NB4 (cell line): ENCODE measurements around the gene KRTAP5-7.

Source experiments
- DNase-seq: peaks from one replicate; pipeline ENCODE4 v3.0.0; 2010; ENCODE audit warnings: low read depth
- H3K4me3 ChIP-seq: one replicate; pipeline ENCODE4 v1.5.1; 2011; ENCODE audit warnings: mild to moderate bottlenecking, low read depth, low read length, moderate library complexity
- CTCF ChIP-seq: IDR thresholded peaks from one replicate; pipeline ENCODE4 v1.5.1; 2012; ENCODE audit warnings: low read depth, low read length
- MAX ChIP-seq: IDR thresholded peaks from 2 replicates; pipeline ENCODE4 v1.6.1; 2011; ENCODE audit warnings: low read depth, low read length
- MYC ChIP-seq: IDR thresholded peaks from 2 replicates; pipeline ENCODE4 v1.6.1; 2011; ENCODE audit warnings: low read depth, low read length
- POLR2A ChIP-seq: IDR thresholded peaks from 2 replicates; pipeline ENCODE4 v1.6.1; 2011; ENCODE audit warnings: mild to moderate bottlenecking; ENCODE audit not compliant: insufficient read length; ENCODE audit errors: extremely low read depth

The KRTAP5-7 gene

GRCh38 chr11:71501071-71501985, 25.7 kb upstream of the KRTAP5-7 start:
- TF ChIP-seq MAX (no peak), MYC (no peak), POLR2A (no peak), CTCF (no peak)
- DNase-seq = no peak

GRCh38 chr11:71502026-71502425, 25.0 kb upstream of the KRTAP5-7 start:
- no peak for DNase-seq
- TF ChIP-seq MYC (no peak), MAX (no peak), POLR2A (no peak), CTCF (no peak)
- H3K4me3 ChIP-seq = no peak overlapping the region

More at GRCh38 chr11:71501071-71501985, 25.7 kb upstream of the KRTAP5-7 start:
- H3K4me3 ChIP-seq = no peak overlapping the region

GRCh38 chr11:71502871-71503435, 24.1 kb upstream of the KRTAP5-7 start:
- no peak overlapping the region for H3K4me3 ChIP-seq
- no peak for DNase-seq
- TF ChIP-seq MAX = no peak
- TF ChIP-seq MYC = no peak
- no peak for TF ChIP-seq POLR2A
- no peak for TF ChIP-seq CTCF

- DNase-seq = no peak
- TF ChIP-seq MYC = no peak
- TF ChIP-seq POLR2A = no peak
- no peak for TF ChIP-seq MAX
- no peak for TF ChIP-seq CTCF
- H3K4me3 ChIP-seq = no peak overlapping the region
These were observed 22.5 kb upstream of the KRTAP5-7 start for GRCh38 chr11:71504531-71504930.

- TF ChIP-seq POLR2A = no peak
- H3K4me3 ChIP-seq = no peak overlapping the region
- DNase-seq = no peak
These were observed 22.1 kb upstream of the KRTAP5-7 start for GRCh38 chr11:71505001-71505400.

GRCh38 chr11:71505781-71506180, 21.3 kb upstream of the KRTAP5-7 start:
- H3K4me3 ChIP-seq = no peak overlapping the region
- no peak for DNase-seq
- TF ChIP-seq POLR2A (no peak), CTCF (no peak), MYC (no peak), MAX (no peak)
